H1 (cell line): ENCODE results near the gene DGUOK. TPM values are rescaled to one million over a fixed set of nuclear protein-coding genes. Genes with fewer than 3 reads are reported as not detected.

Experiments used
- BACH1 ChIP-seq: IDR thresholded peaks from 2 replicates; pipeline ENCODE4 v1.6.1; 2012; ENCODE audit warnings: low read length, improper control_type of control experiment
- BCL11A ChIP-seq, 2 experiments: IDR thresholded peaks; one replicate each; pipeline ENCODE4 v1.6.1; 2011; ENCODE audit warnings: low read depth in 2 of 2, low read length in 2 of 2, mild to moderate bottlenecking in 2 of 2
- POU5F1 ChIP-seq: IDR thresholded peaks from 2 replicates; pipeline ENCODE4 v1.6.1; 2011; ENCODE audit warnings: low read depth, mild to moderate bottlenecking, low read length, moderate library complexity
- RFX5 ChIP-seq: IDR thresholded peaks from 2 replicates; pipeline ENCODE4 v1.6.1; 2011; ENCODE audit warnings: low read depth, low read length, improper control_type of control experiment, borderline replicate concordance
- SP2 ChIP-seq: IDR thresholded peaks from 2 replicates; pipeline ENCODE4 v1.6.1; 2012; ENCODE audit warnings: mild to moderate bottlenecking, low read length, inconsistent platforms
- SP4 ChIP-seq: IDR thresholded peaks from 2 replicates; pipeline ENCODE4 v1.6.1; 2012; ENCODE audit warnings: low read length, inconsistent platforms
- SRF ChIP-seq: IDR thresholded peaks from 2 replicates; pipeline ENCODE4 v1.6.1; 2011; ENCODE audit warnings: mild to moderate bottlenecking, low read depth, low read length, moderate library complexity
- TAF1 ChIP-seq: IDR thresholded peaks from 2 replicates; pipeline ENCODE4 v1.6.1; 2011; ENCODE audit warnings: mild to moderate bottlenecking, low read depth, low read length
- TEAD4 ChIP-seq: IDR thresholded peaks from 2 replicates; pipeline ENCODE4 v1.6.1; 2012; ENCODE audit warnings: low read depth, low read length, inconsistent platforms, mixed read lengths
- USF2 ChIP-seq: IDR thresholded peaks from 2 replicates; pipeline ENCODE4 v1.6.1; 2011; ENCODE audit warnings: low read length, improper control_type of control experiment
- ZNF274 ChIP-seq: IDR thresholded peaks from 2 replicates; pipeline ENCODE4 v1.7.0; 2012; ENCODE audit warnings: low read length, borderline replicate concordance; ENCODE audit errors: extremely low read depth
- polyA plus RNA-seq, 7 experiments: library from polyadenylated mRNA; depleted of rRNA in 3 of 7; stranded (reverse) in 5 of 7; unstranded in 2 of 7; fragments of >200 nt in 5 of 7; fragments of 200-250 nt in 2 of 7; gene quantifications; 1 replicate in 5 of 7; 2 replicates in 1 of 7; 4 replicates in 1 of 7; pipeline versions ENCODE4 v1.2.1 to v1.2.3, GENCODE V29; 2011 to 2013; ENCODE audit warnings: missing spikeins in 2 of 7, mixed read lengths in 2 of 7
- total RNA-seq: library from RNA; stranded (reverse); fragmentation: NEBNext Ultra II Directional; extraction: Animal tissue kit (Norgen Biotek cat#: 25700); gene quantifications from 2 replicates; pipeline ENCODE4 v1.2.1, GENCODE V29; 2021

The DGUOK gene
- total and polyA plus RNA-seq, 2 of the 8 experiments (the other 6 are each of a cell fraction or from before 2014, with no cell fraction given), result 110 to 168 TPM

- TF ChIP-seq BCL11A (IDR thresholded peaks at IDR 0.05; ENCODE audit: low read depth in 2 of 2, low read length in 2 of 2), result no peak
- TF ChIP-seq SP4, result no peak
- no peak for TF ChIP-seq USF2
- no peak for TF ChIP-seq TAF1
- TF ChIP-seq TEAD4, result no peak
- no peak for TF ChIP-seq ZNF274
- no peak for TF ChIP-seq SRF
- no peak for TF ChIP-seq POU5F1
- no peak for TF ChIP-seq SP2
- no peak for TF ChIP-seq BACH1
- no peak for TF ChIP-seq RFX5
Observed at GRCh38 chr2:73980566-73980965, 53.9 kb downstream of the DGUOK start (continued).
